ENCODE measurements around the gene COA8. TPM values are rescaled to one million over a fixed set of nuclear protein-coding genes. Genes with fewer than 3 reads are reported as not detected.

COA8 gene
- total and polyA plus RNA-seq, 10 of the 15 experiments (the other 5 are each of a cell fraction or from before 2014, with no cell fraction given), result 6.1 to 69.5 (median 25.8) TPM

DNA sequence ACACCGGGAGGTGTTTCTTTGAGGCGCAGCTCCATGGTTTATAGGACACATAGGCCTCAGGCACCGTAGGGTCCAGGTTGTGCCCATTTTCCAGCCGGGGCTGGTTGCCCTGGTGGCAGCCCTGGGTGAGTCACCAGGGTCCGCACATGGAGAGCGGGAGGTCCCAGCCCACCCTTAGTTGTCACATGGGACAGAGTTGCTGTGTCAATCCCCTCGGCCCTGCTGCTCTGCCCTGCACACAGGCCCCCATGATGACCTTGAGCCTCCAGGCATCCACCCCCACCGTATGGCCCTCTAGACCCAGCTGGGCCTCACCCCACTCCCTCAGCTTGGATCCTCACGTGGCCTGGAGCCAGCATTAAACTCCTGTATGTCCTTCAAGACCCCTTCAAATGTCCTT is 26.1 kb upstream of the COA8 start:
- peaks cover 0 to 6% of the 10 kb centered on the region in 2 experiments; a peak in 2 of 4 replicates for H3K36me3 ChIP-seq (ENCODE audit: control insufficient read depth in 2 of 2, insufficient read depth in 2 of 2, low read length in 1 of 2)

More for the DNA sequence above, 26.1 kb upstream of the COA8 start:
- H3K4me1 ChIP-seq (ENCODE audit: control insufficient read depth, insufficient read depth, low read length), result no peaks in the 10 kb centered on the region
- intact Hi-C loops (cut with micrococcal nuclease; ENCODE audit: unreplicated experiment), result no loop called here
- TF ChIP-seq SREBF1 (IDR thresholded peaks at IDR 0.05; ENCODE audit: low read length) (no peak), EP300 (IDR thresholded peaks at IDR 0.05; ENCODE audit: borderline replicate concordance in 1 of 2, control insufficient read depth in 1 of 2, low read depth in 2 of 2, low read length in 2 of 2) (no peak), ATF7 (IDR thresholded peaks at IDR 0.05; ENCODE audit: low read depth) (no peak), FOXK2 (IDR thresholded peaks at IDR 0.05) (no peak), MTA3 (IDR thresholded peaks at IDR 0.05; ENCODE audit: borderline replicate concordance, low read length) (no peak), HDAC6 (IDR thresholded peaks at IDR 0.05; ENCODE audit: unreplicated experiment) (no peak), TAF1 (IDR thresholded peaks at IDR 0.05; ENCODE audit: borderline replicate concordance, low read depth, low read length) (no peak), CREM (IDR thresholded peaks at IDR 0.05; ENCODE audit: low read depth) (no peak), MYC (IDR thresholded peaks at IDR 0.05; ENCODE audit: insufficient read depth, insufficient read length, insufficient replicate concordance, low read length, severe bottlenecking) (no peak)
- TF ChIP-seq, protein P1, sequence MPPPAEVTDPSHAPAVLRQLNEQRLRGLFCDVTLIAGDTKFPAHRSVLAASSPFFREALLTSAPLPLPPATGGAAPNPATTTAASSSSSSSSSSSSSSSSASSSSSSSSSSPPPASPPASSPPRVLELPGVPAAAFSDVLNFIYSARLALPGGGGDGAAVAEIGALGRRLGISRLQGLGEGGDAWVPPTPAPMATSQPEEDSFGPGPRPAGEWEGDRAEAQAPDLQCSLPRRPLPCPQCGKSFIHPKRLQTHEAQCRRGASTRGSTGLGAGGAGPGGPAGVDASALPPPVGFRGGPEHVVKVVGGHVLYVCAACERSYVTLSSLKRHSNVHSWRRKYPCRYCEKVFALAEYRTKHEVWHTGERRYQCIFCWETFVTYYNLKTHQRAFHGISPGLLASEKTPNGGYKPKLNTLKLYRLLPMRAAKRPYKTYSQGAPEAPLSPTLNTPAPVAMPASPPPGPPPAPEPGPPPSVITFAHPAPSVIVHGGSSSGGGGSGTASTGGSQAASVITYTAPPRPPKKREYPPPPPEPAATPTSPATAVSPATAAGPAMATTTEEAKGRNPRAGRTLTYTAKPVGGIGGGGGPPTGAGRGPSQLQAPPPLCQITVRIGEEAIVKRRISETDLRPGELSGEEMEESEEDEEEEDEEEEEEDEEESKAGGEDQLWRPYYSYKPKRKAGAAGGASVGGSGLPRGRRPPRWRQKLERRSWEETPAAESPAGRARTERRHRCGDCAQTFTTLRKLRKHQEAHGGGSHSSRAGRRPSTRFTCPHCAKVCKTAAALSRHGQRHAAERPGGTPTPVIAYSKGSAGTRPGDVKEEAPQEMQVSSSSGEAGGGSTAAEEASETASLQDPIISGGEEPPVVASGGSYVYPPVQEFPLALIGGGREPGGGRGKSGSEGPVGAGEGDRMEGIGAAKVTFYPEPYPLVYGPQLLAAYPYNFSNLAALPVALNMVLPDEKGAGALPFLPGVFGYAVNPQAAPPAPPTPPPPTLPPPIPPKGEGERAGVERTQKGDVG (CRISPR knock-in tag; IDR thresholded peaks at IDR 0.05), result no peak
- TF ChIP-seq, protein P2, sequence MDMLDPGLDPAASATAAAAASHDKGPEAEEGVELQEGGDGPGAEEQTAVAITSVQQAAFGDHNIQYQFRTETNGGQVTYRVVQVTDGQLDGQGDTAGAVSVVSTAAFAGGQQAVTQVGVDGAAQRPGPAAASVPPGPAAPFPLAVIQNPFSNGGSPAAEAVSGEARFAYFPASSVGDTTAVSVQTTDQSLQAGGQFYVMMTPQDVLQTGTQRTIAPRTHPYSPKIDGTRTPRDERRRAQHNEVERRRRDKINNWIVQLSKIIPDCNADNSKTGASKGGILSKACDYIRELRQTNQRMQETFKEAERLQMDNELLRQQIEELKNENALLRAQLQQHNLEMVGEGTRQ (IDR thresholded peaks at IDR 0.05; ENCODE audit: borderline replicate concordance, low read depth, low read length), result no peak
- TF ChIP-seq, protein P3, sequence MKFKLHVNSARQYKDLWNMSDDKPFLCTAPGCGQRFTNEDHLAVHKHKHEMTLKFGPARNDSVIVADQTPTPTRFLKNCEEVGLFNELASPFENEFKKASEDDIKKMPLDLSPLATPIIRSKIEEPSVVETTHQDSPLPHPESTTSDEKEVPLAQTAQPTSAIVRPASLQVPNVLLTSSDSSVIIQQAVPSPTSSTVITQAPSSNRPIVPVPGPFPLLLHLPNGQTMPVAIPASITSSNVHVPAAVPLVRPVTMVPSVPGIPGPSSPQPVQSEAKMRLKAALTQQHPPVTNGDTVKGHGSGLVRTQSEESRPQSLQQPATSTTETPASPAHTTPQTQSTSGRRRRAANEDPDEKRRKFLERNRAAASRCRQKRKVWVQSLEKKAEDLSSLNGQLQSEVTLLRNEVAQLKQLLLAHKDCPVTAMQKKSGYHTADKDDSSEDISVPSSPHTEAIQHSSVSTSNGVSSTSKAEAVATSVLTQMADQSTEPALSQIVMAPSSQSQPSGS (IDR thresholded peaks at IDR 0.05; ENCODE audit: low read length), result no peak
- DNase-seq (ENCODE audit: low read depth, low spot score), result no peak
- no peaks in the 10 kb centered on the region for H4K20me1 ChIP-seq (ENCODE audit: control insufficient read depth, insufficient read depth)
- no peak overlapping the region for H3K27ac ChIP-seq (ENCODE audit: control insufficient read depth, insufficient read depth)
- SMC1A ChIA-PET (ENCODE audit: uncharacterized antibody, unreplicated experiment), result no interaction called here
- no peak overlapping the region for H3K4me2 ChIP-seq (ENCODE audit: control insufficient read depth, insufficient read depth)
- no peak for FAIRE-seq
- H3K4me3 ChIP-seq, result no peak overlapping the region
- no peak overlapping the region for H2AFZ ChIP-seq (ENCODE audit: control insufficient read depth, low read depth, low read length)
- BruUV-seq (replicated peaks), result no TSS peak
- no peak overlapping the region for H3K9ac ChIP-seq (ENCODE audit: control insufficient read depth, insufficient read depth, low read length)
- CTCF ChIA-PET, result no interaction called here
- no peaks in the 10 kb centered on the region for H3K27me3 ChIP-seq (replicated peaks in 1 of 2; ENCODE audit: control insufficient read depth in 2 of 2, insufficient read depth in 2 of 2, low read length in 1 of 2)
- no peaks in the 10 kb centered on the region for H3K79me2 ChIP-seq (ENCODE audit: control insufficient read depth, insufficient read depth, low read length)
- POLR2A ChIA-PET, result interaction anchor here (0.6 kb wide), 1 partner anchor 33 kb away, joined by 3 read pairs; no protein-coding TSS in a partner anchor
- RAD21 ChIA-PET (ENCODE audit: unreplicated experiment), result no interaction called here
- WGBS (ENCODE audit: insufficient coverage, insufficient replicate concordance, low lambda C conversion rate, missing lambda C conversion rate), result 84% methylated on average over 9 of the region's 9 CpGs
- no peak for ATAC-seq
- H3K9me3 ChIP-seq (replicated peaks; ENCODE audit: control insufficient read depth, insufficient read depth, low read length), result no peaks in the 10 kb centered on the region
- in situ Hi-C loops (cut with MboI), result no loop called here
